Mammary epithelial cell (primary cell): ENCODE measurements around the gene PTPN3.

ENCODE experiments used
- EZH2 ChIP-seq: IDR thresholded peaks from 2 replicates; pipeline ENCODE4 v1.6.1; 2012; ENCODE audit warnings: low read length, inconsistent platforms, borderline replicate concordance
- TF ChIP-seq, protein P1 (sequence below), 2 donors: IDR thresholded peaks in 1 of 2; conservative IDR thresholded peaks in 1 of 2; 2 replicates each; pipeline ENCODE4 v1.5.1; 2011 to 2012; ENCODE audit warnings: inconsistent platforms in 2 of 2, low read length in 2 of 2, mild to moderate bottlenecking in 2 of 2, control low read depth in 1 of 2, low read depth in 1 of 2; ENCODE audit not compliant: insufficient read depth in 1 of 2; ENCODE audit errors: extremely low read depth in 1 of 2

DNA sequence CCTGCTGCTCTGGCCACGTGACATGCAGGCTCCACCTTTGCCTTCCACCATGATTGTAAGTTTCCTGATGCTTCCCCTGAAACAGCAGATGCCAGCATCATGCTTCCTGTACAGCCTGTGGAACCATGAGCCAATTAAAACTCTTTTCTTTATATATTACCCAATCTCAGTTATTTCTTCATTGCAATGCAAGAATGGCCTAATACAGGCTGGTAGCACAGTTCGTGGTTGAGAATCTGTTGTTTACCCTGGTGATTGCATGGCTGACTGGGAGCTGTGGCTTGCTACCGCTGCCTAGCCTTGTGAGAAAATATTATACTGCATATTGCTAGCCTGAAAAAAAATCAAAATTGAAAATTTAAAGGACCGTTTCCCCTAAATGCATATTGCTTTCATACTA is 44.8 kb upstream of the PTPN3 start:
- TF ChIP-seq, protein P1, sequence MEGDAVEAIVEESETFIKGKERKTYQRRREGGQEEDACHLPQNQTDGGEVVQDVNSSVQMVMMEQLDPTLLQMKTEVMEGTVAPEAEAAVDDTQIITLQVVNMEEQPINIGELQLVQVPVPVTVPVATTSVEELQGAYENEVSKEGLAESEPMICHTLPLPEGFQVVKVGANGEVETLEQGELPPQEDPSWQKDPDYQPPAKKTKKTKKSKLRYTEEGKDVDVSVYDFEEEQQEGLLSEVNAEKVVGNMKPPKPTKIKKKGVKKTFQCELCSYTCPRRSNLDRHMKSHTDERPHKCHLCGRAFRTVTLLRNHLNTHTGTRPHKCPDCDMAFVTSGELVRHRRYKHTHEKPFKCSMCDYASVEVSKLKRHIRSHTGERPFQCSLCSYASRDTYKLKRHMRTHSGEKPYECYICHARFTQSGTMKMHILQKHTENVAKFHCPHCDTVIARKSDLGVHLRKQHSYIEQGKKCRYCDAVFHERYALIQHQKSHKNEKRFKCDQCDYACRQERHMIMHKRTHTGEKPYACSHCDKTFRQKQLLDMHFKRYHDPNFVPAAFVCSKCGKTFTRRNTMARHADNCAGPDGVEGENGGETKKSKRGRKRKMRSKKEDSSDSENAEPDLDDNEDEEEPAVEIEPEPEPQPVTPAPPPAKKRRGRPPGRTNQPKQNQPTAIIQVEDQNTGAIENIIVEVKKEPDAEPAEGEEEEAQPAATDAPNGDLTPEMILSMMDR (conservative IDR thresholded peaks at IDR 0.05 in 1 of 2, IDR thresholded peaks at IDR 0.05 in 1 of 2; ENCODE audit: extremely low read depth in 1 of 2, insufficient read depth in 1 of 2, low read depth in 1 of 2, low read length in 2 of 2) = no peak
- TF ChIP-seq EZH2 = no peak
